HG02973 (cell line): Measurements from ENCODE around the gene NOC2L.

ENCODE experiments used
- ATAC-seq: cut with Tn5 transposase; IDR thresholded peaks from one replicate; pipeline ENCODE4 v1.9.1; 2021; ENCODE audit warnings: moderate library complexity; ENCODE audit not compliant: unreplicated experiment

The NOC2L gene

DNA sequence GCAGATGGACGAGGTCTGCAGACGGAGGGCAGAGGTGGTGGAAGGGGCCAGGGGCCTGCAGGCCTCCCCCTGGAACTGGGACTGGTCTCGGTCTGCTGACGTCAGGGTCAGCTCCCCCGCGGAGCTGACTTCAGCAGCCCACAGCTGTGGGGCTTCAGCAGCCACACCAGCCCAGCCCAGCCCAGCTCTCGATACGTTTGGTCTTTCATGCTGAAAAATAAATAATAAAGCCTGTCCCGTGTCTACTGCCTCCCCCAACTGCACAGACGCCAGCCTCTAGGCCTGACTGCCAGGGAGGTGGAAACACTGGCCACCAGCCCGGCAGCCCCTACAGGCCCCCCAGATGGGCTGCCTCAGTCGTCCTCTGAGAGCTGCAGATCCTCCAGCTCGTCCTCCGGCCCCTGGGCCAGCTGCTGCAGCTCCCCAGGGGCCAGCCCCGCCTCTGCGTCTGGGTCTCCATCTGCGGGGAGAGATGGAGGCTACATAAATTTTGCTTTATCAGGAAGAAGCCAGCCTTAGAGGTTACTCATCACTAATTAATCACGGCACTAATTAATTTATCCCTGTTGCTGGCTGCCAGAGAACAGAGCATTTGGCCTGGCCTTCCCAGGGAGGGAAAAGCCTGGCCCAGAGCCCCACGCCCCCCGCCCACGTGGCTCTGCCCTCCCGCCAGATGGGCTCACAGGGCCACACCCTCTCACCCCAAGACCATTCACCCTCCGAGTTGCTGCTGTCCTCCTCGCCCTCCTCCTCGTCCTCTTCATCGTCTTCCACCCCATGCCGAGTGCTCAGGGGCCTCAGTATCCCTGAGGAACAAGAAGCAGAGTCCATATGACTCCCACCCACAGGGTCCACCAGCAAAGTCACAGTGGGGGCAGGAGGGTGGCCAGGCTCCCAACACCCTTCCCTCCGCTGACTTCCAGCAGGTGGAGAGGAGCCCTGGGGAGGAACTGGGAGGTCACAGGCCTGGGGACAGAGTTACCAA is 14.4 kb downstream of the NOC2L start:
- ATAC-seq = no peak

DNA sequence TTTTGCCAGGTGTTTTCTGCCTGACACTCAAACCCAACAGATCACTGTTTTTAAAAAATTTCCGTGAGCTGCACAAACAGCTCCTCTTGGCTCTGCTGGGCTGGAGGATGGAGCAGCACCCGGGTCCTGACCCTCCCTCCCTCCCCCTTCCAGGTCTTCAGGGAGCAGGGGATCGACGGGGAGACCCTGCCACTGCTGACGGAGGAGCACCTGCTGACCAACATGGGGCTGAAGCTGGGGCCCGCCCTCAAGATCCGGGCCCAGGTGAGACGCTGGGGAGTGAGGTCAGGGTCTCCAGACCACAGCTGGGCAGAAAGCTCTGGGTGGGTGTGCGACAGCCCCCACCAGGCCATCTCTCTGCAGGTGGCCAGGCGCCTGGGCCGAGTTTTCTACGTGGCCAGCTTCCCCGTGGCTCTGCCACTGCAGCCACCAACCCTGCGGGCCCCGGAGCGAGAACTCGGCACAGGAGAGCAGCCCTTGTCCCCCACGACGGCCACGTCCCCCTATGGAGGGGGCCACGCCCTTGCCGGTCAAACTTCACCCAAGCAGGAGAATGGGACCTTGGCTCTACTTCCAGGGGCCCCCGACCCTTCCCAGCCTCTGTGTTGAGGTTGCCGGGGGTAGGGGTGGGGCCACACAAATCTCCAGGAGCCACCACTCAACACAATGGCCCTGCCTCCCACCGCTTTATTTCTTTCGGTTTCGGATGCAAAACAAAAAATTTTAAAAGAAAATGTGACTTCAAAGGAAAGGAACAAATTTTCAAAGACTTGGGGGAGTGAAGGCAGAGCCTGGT is 15.3 kb downstream of the NOC2L start:
- no peak for ATAC-seq

DNA sequence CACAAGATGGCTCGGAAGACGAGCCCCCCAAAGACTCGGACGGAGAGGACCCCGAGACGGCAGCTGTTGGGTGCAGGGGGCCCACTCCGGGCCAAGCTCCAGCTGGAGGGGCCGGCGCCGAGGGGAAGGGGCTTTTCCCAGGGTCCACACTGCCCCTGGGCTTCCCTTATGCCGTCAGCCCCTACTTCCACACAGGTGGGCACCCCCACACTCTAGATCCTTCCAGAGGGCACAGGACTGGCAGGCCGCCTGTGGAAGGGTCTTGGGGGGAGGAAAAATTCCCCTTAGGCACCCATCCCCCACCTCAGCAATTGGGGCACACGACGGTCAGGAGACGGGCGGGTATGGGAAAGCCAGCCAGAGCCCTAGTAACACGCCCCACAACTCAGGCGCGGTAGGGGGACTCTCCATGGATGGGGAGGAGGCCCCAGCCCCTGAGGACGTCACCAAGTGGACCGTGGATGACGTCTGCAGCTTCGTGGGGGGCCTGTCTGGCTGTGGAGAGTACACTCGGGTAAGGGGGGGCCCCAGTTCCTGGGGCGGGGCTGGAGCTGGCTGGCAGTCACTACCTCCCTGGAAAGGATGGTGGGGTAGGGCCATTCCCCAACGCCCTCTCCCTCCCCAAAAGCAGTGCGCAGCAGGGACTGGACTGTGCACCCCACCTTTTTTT is 16.1 kb downstream of the NOC2L start:
- no peak for ATAC-seq

DNA sequence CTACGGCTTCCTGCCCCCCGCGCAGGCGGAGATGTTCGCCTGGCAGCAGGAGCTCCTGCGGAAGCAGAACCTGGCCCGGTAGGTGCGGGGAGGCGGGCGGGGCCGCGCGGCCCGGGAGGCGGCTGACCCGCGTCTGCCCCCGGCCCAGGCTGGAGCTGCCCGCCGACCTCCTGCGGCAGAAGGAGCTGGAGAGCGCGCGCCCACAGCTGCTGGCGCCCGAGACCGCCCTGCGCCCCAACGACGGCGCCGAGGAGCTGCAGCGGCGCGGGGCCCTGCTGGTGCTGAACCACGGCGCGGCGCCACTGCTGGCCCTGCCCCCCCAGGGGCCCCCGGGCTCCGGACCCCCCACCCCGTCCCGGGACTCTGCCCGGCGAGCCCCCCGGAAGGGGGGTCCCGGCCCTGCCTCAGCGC is 16.6 kb downstream of the NOC2L start:
- no peak for ATAC-seq

DNA sequence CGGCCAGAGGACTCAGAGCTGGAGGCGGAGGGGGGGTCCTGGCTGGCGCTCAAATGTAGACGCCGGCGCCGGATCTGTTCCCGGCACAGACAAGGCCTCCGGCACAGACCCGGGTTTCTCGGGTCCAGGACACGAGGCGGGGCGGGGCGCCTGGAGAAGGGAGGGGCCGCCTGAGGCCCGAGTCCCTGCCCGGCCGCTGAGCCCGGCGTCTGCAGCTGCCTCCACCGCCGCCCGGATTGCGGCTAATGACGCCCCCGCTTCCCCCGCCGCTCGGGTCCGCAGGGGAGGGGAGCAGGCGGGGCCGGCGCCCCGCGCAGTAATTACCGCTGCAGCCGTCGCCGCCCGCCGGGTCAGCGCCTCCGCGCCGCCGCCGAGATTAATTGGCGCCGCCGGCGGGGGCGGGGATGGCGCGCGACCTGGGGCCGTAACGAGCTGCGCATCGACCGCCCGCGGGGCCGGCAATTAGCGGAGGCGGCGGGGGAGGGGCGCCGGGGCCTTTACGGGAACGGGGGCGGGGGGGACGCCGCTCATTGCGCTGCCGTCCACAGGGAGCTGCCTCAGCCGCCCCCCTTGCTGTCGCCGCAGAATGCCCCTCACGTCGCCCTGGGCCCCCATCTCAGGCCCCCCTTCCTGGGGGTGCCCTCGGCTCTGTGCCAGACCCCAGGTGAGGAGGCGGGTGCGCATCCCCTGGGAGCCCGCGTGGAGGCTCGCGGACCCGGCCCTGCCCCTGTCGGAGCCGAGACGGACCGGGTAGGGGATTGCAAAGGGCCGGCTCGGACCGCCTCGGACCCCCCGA is 17.3 kb downstream of the NOC2L start:
- ATAC-seq = no peak

GRCh38 chr1:941015-941587 is 18.0 kb downstream of the NOC2L start:
- ATAC-seq = no peak

- no peak for ATAC-seq
Measured at GRCh38 chr1:940107-941014, 18.7 kb downstream of the NOC2L start.

DNA sequence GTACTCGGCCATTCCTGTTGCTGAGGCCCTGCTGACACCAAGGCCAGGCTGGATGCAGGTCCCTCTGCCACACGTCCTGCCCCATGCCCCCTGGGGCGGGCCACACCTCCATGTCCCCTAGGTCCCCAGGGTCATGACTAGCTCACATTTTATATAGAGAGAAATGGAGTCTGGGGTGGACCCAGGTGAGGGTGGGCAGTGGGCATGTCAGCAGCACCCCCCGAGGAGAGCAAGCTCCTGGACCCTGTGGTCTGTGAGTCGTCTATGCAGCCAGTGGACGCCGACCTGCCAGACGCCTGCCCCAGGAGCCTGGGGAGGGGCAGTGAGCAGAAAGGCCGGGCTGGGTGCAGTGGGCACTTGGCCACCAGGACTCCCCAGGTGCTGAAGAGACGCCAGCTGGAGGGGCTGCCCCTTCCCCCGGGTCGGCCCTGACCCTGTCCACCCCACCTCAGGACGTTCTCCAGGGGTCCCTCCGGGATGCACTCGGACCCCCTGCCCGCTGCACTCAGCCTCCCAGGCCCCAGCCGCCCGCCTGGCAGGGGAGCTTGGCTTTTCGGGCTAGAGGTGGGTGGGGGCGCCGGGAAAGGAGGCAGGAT is 19.4 kb downstream of the NOC2L start:
- ATAC-seq = no peak

- no peak for ATAC-seq
Measured at GRCh38 chr1:938711-939489, 20.2 kb downstream of the NOC2L start.

GRCh38 chr1:938088-938683 is 20.9 kb downstream of the NOC2L start:
- ATAC-seq = no peak

- ATAC-seq = no peak
Measured at GRCh38 chr1:937521-937920, 21.5 kb downstream of the NOC2L start.

GRCh38 chr1:936348-937264 is 22.4 kb downstream of the NOC2L start:
- ATAC-seq = no peak

DNA sequence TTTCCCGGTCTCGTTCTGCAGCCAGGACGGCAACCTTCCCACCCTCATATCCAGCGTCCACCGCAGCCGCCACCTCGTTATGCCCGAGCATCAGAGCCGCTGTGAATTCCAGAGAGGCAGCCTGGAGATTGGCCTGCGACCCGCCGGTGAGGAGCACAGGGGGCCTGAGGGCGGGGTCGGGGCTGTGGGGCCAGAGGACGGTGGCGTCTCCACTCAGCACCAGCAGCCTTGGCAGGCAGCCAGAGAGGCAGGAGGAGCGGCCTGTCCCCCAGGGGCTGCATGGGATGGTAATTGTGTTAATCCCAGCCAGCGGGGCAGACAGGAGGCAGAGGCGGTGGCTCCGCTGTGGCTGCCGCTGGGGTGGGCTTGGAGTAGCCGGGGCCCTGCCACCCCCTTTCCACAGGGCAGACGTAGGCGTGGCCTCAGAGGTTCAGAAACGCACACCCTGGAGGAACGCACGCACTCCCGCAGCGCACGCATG is 23.3 kb downstream of the NOC2L start:
- no peak for ATAC-seq

DNA sequence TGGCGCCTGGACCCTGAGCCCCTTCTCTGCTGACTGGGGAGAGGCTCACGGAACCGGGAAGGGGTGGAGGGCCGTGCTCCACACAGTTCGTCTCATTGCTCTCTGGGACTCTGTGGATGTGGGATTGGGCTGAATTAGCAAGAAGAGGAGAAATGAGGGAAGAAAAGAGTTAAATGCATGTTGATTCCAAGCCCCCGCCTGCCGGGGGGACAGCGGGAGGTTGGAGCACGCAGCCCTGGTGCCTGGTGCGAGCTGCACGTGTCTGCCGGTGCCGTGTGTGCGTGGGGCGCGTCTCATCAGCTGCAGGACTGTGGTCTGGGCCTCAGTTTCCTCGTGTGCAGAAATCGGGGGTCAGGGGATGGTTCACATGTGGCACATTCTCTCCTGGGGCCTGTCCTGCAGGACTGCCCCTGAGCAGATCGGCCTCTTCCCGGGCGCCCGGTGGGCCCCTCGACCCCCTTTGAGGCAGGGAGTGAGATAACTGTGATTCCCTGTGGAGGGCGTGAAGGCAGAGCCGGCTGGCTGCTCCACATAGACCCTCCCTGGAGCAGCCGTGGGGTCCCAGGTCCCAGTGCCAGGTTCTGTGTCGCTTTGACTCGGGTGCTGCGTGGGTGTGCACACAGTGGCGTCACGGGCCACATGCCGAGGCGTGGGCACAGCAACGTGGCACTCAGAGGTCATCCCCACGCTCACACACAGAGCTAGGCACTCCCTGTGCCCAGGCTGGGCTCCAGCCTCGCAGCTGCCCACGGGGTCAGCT is 23.9 kb downstream of the NOC2L start:
- no peak for ATAC-seq

DNA sequence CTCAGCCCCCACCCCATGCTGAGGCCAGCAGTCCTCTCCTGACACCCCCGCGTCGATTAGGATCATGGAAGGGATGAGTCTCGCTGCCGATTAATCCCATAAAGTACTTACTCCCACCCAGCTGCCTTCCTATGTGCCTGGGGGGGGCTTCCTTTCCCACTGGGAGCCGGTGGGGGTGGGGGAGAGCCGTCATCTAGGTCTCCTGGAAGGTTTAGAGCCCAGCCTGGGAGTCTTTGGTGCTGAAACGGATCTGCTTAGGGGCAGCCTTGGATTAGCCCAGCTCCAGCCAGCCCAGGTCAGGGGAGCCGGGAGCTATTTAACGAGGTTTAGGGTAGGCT is 25.5 kb downstream of the NOC2L start:
- no peak for ATAC-seq
